HG03439 (cell line): ENCODE results near the gene PMEPA1.

Source experiments
- ATAC-seq: cut with Tn5 transposase; IDR thresholded peaks from one replicate; pipeline ENCODE4 v1.9.1; 2021; ENCODE audit warnings: mild to moderate bottlenecking, moderate library complexity; ENCODE audit not compliant: unreplicated experiment

PMEPA1 gene, protein sequence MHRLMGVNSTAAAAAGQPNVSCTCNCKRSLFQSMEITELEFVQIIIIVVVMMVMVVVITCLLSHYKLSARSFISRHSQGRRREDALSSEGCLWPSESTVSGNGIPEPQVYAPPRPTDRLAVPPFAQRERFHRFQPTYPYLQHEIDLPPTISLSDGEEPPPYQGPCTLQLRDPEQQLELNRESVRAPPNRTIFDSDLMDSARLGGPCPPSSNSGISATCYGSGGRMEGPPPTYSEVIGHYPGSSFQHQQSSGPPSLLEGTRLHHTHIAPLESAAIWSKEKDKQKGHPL

DNA sequence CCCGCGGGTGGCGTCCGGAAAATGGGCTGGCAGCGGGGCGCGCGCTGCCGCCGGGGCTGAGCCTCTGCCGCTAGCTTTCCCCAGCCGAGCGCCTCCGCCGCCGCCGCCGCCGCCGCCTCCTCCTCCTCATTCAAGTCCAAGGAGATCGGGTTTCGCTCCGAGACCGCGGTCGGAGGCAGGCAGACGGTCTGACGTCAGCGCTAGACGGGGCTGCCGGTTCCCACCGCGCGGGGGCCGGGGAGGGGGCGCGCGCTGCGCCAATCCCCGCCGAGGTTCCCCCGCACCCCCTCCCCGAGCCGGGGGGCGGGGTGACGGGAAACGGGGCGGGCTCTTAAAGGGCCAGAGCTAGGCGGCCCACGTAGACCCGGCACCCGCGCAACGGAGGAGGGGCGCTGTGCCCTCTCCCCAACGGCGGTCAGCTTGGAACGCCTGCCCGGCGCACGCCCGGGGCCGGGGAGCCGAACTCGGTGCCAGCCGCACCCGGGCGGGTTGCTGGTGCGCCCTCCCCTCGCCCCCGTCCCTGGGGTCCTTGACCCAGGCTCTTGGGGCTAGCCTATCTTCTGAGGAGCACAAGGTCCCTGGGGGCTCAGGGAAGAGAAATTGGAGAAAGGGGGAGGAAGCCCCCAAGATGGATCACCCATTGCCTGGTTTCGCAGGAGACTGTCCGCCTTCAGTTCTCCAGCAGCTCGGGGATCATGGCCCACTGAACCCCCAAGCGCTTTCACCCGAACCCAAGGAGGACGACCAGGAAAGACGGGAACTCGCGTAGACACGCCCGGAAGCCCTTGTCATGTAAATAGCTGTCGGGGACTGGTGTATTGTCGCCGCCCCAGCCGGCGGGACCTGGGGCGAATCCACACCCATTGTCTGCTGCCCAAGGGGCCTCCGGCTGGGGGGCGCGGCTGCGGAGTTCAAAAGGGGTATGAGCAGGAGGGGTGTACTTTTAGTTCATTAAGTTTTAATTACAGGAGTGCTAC lies at the start of gene PMEPA1:
Gene PMEPA1 (minus strand): TSS at position 193 of the 977 bp plus-strand sequence. CDS start 433 bp downstream, outside the sequence.
- peak; percentile 77 for ATAC-seq

DNA sequence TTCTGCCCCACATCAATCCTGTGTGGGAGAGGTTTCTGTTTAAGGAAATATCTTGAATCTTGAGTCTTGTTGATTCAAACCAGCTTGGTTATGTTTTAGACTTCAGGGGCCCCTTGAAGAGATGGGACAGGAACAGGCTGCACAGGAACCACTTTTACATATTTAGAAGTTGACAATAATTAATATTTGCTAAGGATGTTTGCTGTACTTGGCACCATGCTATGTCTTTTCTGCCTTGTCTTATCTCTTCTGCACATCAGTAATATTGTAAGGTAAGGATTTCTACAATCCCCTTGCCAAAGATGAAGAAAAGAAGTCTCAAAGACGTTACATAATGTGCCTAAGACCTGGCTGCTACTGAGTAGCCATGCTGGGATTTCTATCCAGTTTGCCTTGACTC lies 48.0 kb upstream of the PMEPA1 start:
- no peak for ATAC-seq

DNA sequence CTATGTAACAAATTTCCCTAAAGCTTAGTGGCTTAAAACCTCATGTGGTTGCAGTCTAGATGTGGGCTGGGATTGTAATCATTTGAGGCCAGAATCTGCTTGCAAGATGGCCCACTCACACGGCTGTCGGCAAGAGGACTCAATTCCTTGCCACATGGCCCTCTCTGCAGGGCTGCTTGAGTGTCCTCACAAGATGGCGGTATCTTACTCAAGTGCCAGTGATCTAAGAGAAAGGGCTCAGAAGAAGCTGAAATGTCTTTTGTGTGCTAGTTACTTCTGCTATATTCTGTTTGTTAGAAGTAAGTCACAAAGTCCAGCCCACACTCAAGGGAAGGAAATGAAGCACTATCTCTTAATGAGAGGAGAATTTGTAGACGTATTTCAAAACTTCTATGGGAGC lies 47.1 kb upstream of the PMEPA1 start:
- no peak for ATAC-seq

DNA sequence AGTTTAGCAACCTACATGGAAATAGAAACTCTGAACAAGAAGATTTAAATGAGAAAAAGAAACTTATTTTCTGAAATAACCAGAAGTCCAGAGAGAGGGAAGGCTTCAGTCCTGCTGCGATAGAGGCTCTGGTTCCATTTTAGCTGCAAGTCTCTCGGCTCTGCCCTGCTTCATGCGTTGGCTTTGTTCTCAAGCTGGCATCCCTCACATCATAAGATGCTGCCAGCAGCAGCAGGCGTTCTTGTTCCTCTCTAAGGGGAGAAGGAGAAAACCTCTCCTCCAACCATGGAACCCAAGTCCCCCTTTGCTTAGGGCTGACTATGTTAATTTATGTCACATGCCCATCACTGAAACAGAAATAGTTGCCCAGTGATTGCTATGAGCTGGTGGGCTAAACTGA lies 46.4 kb upstream of the PMEPA1 start:
- ATAC-seq = no peak

DNA sequence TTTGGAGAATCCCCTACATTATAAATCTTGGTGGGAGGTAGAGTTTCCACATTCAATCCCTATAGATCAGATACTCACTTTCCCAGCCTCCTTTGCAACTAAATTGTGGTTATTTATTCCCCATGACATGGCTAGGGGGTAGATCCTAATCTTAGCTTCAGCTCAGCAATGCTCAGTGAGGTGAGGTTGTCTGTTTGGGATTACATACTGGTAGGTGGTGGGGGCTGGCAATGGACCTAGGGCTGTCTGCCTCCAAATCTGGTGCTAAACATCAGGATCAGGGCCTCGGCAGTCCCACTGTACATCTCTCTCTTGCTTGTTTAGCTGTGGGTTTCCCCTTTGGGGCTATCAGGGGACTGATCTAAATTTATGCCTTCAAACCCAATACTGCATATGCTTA lies 45.8 kb upstream of the PMEPA1 start:
- ATAC-seq = no peak

DNA sequence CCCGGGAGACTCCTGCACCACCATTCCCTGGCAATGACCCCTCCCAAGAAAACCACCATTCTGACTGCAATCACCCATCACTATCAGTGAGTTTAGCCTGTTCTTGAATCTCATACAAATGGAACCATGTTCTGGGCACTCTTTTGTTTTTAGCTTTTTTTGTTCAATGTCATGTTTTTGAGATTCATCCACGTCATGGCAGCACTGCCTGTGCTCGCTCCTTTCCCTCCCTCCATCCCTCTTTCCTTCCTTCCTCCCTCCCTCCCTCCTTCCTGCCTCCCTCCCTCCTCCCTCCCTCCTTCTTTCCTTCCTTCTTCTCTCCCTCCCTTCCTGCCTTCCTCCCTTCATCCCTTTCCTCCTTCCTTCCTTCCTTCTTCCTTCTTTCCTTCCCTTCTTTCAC lies 44.4 kb upstream of the PMEPA1 start:
- no peak for ATAC-seq

DNA sequence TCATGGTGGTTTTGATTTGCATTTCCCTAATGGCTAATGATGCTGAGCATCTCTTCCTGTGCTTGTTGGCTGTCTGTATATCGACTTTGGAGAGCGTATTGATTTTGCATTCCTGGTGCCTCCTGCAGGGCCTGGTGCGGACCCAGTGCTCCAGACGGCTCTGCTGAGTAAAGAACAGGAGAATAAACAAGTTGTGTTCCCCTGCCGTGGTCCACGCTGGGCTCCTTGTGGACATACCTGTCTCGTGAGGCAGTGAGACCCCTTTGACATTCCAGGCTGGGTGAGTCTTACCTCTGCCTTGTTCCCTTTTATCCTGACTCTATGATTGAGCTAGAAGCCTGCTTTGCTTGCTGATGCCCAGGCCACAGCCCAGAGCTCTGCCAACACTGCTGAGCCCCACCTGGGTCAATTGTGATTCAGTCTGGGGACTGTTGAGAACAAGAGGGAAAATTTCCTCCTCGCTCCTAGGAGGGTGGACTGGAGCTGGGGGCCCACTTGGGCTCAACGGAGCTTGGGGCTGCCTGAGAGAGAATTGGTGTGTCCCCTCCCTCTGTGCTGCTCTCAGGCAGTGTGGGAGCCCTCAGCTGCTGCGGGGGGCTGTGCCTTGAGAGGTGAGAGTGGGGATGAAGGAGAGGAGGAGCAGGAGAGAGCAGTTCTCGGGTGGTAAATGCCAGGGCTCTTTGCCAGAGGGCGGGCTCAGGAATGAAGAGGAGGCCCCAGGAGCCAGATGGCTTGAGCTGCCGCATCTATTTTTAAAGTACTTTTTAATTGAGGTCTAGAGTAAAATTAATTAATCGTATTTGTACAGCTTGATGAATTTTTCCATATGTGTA lies 43.7 kb upstream of the PMEPA1 start:
- no peak for ATAC-seq

DNA sequence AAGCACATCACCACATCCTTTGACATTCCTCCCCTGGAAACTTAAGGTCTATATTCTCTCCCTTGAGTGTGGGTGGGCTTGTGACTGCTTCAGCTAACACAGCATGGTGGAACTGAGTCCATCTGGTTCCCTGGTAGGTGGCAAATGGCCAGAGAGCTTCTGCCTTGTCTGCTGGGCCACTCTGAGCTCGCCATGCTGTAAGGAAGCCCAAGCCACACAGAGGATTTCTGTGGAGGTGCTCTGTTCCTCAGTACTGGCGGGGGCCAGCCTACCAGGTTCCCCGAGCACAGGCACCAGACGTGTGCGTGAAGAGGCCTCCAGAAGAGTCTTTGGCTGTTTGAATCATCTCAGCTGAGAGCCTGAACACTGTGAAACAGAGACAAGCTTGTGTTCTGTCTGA lies 41.6 kb upstream of the PMEPA1 start:
- ATAC-seq = no peak

DNA sequence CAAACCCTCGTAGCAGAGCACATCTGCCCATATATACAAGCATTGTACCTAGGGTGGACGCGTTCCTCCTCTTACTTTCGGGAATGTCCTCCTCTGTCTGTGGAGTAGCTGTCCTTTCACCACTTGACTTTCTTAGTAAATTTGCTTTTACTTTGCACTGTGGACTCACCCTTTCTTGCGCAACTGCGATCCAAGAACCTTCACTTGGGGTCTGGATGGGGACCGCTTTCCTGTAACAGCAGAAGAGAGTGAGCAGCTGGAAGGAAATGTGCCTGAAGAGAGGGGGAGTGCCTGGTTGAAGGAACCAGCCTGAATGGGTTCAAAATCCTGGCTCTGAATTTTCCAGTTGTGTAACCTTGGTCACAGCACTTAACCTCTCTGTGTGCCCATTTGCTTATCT lies 40.1 kb upstream of the PMEPA1 start:
- ATAC-seq = no peak

DNA sequence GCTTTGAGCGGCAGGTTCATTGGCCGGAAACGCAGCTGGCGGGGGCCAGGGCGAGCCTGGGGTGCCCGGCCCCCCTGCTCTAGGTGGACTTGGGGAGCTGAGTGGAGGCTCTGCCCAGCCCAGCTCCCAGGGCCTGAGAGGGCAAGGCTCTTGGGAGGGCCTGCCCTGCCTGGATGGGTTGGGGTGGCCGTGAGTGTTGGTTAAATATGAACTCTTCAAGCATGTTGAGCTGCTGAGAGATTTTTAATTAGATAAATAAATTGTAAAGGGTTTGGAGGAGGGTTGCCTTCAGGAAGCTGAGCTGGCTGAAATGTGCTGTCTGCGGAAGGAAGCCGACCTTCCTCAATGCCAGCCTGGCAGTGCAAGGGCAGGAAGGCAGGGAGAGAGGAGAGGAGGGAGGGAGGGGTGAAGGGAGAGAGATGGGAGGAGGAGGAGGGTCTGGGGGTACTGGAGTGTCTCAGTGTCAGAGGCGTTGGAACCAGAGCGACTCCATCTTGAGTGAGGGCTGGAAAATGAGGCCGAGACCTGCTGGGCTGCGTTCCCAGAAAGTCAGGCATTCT lies 39.4 kb upstream of the PMEPA1 start:
- ATAC-seq = no peak

DNA sequence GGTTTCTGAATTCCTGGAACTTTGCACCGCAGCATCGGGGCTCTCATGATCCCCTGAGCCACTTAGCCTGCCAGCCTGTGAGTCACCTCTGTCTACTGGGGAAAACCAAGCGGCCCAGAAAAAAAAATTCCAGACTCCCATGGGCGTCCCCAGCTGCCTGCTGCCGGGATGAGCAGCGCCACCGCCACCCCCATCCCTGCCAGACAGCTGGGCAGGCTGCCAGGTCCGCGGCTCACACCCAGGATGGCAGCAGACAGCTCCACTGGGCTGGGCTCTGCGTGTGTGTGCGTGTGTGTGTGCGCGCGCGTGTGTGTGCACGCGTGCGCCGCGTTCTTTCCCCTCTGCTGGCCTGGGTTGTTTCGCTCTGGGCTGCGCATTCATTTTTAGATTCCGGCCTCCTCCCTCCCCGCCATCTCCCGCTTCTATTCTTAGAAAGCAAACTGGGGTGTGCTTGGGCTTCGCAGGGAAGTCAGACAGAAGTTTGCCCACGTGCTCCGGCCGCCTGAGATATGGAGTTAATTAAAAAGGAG lies 38.9 kb upstream of the PMEPA1 start:
- no peak for ATAC-seq

DNA sequence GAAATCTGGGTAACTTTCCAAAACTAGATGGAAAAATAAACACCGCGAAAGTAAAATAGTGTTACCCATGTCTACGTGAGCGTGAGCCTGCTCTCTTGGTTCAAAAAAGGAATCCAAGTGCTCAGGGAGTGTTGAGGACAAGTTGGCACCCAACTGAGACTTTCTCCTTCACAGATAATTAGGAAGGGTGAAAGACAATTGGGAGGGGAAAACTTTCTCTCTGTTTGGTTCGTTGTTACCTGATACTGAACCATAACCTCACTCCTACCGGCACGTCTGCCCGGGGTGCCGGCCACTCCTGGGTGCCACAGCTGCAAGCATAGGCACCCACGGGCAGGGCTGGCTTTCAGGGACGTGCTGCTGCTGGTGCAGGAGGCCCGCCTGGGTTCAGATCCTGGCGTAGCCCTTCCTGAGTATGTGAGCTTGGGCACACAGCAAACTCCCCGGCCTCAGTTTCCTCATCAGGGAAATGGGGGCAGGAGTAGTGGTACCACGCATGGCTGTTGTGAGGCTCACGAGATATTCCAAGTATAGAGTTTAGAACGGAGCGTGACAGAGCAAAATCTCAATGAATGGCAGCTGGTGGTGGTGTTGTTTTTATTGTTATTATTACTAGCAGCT lies 38.2 kb upstream of the PMEPA1 start:
- ATAC-seq = no peak

DNA sequence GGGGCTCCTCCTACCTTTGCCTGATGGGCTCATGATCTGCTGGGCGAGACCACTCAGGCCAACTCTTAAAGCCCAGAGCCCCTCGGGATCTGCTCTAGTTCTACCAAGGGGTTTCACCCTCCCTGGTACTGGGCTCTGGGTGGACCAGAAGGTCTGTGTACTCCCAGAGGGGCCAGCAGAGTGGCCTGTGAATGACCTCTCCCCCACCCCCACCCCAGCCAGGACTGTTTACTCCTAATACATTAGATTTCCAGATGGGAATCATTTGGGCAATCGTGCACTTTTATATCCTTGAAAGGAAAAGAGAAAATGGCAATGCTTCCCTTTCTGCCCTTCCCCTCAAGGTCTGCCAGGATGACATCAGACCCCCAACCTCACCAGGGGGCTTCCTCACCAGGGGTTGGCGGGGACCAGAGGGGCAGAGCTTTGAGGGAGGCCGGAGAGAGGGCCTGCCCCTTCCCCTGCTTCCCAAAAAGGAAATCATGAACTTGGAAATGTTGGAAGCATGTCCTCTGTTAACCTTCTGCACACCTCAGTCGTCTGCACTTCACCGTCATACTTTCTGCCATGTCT lies 37.1 kb upstream of the PMEPA1 start:
- ATAC-seq = no peak

DNA sequence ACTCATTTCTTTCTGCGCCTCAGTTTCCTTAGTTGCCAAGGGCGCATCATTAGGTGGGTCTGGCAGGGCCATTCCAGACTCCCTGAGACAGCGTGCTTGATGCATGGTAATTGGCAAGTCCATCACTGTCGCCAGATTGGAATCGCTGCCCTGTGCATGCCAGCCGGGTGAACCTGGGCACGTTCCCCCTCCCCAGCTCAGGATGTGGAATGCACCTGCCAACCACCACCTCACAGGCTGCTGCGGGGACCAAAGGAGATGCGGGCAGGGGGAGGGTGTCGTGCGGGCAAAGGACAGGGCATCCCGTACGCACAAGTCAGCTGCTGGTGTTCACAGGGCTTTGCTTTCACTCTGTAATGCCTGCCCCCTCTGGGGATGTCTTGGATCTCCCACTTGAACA lies 36.4 kb upstream of the PMEPA1 start:
- ATAC-seq = no peak

DNA sequence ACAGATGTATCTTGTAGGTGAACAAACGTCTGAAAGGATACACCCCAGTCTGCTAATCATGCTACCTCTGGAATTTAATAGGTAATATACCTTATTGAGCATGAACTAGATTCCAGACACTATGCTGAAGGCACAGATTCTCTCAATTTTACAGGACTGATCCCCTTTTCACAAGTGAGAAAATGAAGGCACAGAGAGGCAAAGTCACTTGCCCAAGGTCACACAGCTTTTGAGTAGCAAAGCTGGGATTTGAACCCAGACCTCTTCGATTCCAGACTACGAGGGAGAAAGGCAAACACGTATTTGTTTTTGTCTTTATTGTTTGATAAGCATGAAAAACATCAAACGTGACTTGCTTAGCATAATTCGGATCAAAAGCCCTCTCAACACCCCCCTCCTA lies 34.4 kb upstream of the PMEPA1 start:
- ATAC-seq = no peak

DNA sequence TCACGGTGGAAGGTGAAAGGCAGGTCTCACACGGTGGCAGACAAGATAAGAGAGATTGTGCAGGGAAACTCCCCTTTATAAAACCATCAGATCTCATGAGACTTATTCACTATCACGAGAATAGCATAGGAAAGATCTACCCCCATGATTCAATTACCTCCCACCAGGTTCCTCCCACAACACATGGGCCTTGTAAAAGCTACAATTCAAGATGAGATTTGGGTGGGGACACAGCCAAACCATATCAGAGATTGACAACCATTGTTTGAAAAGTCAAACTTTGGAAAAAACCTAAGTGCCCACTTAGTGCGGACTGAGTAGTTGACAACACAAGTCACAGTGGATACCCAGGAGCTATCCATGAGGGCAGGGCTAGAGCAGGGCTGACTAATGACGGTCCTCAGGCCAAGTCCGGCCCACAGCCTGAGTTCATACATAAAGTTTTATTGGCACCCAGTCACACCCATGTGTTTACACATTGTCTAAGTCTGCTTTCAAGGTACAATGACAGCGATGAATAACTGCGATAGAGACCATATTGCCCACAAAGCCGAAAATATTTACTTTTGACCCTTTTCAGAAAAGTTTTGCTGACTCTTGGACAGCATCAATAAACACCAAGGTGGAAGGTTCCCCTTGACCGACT lies 33.8 kb upstream of the PMEPA1 start:
- no peak for ATAC-seq

DNA sequence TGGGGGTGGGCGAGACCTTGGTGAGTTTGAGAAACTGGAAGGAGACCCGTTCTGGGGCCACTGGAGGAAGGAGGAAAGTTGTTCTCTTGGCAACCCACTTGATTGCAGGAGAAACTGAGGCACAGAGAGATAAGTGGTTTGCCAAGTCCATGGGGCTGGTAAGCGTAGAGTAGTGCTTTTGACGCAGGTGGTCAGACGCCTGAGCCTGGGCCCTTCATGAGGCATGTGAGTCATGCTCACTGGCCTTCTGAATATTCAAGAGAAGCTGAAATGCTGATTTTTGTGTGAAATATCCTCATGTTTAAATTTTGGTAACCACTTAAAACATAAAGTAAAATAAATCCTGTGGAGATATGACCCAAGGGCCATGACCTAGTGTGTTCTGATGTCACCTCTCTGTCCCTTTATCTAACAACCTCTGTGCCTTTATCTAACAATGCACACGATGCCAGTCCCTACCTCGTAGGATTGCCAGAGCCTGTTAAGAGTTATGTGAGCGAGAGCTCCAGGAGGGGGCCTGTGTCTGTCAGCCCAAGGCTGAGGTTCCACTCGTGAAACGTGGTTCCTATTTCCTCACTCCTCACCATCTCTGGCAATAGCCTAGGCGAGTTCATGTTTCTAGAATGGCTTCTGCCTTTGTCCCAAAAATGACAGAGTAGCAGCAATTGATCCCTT lies 32.8 kb upstream of the PMEPA1 start:
- no peak for ATAC-seq

DNA sequence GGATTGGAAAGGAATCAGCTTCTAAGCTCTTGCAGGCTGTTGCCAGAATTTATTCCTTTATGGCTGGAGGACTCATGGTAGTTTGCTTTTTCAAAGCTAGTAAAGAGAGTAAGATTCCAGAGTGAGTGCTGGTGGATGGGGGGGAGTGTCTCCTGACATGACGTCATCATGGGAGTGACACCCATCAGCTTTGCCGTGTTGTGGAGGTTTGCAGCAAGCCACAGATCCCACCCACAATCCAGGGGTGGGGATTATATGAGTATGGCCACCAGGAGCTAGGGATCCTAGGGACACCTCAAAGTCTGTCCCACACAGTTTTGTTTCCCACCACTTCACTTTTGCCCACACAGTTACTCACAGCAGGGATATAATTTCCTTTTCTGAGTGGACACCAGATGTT lies 28.7 kb upstream of the PMEPA1 start:
- no peak for ATAC-seq

DNA sequence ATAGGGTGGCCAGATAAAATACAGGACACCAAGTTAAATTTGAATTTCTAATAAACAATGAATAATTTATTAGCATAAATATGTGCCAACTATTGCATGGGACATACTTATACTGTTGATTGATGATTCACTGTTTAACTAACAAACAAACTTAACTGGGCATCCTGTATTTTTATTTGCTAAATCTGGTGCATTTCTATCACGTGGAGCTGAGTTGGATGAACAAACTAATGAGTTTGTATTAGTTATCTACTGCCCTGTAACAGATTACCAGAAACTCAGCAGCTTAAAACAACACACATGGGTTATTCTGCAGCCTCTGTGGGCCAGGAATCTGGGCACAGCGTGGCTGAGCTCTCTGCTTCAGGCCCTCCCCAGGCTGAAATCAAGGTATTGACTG lies 28.2 kb upstream of the PMEPA1 start:
- no peak for ATAC-seq
